ENCODE data around the gene IGFN1.
A peak's percentile ranks its signal among the peaks of the same experiment; 100 is the strongest.
"Not testable (repeated sequence)": the region's sequence is repeated elsewhere in the genome, so short reads cannot be mapped to it uniquely, and the experiment has no call there.

IGFN1 gene

GRCh38 chr1:201241736-201242135, 51.1 kb downstream of the IGFN1 start:
- DNase-seq (ENCODE audit: low spot score), result no peak

- DNase-seq (ENCODE audit: low spot score), result no peak
Measured at GRCh38 chr1:201245082-201245481, 54.5 kb downstream of the IGFN1 start.

GRCh38 chr1:201248721-201249559, 58.3 kb downstream of the IGFN1 start:
- no peak for DNase-seq (ENCODE audit: low spot score)

GRCh38 chr1:201250326-201251011, 59.8 kb downstream of the IGFN1 start:
- DNase-seq (ENCODE audit: low spot score), result no peak

GRCh38 chr1:201251411-201251810, 60.8 kb downstream of the IGFN1 start:
- no peak for DNase-seq (ENCODE audit: low spot score)

- DNase-seq (ENCODE audit: low spot score), result no peak
Measured at GRCh38 chr1:201251851-201252430, 61.3 kb downstream of the IGFN1 start.

GRCh38 chr1:201252944-201253371, 62.3 kb downstream of the IGFN1 start:
- no peak for DNase-seq (ENCODE audit: low spot score)

GRCh38 chr1:201253411-201253810, 62.8 kb downstream of the IGFN1 start:
- DNase-seq (ENCODE audit: low spot score), result no peak

- DNase-seq (ENCODE audit: low spot score), result no peak
Measured at GRCh38 chr1:201253906-201254624, 63.4 kb downstream of the IGFN1 start.

- DNase-seq (ENCODE audit: low spot score), result peak; percentile 56
Measured at GRCh38 chr1:201254625-201255478, 64.2 kb downstream of the IGFN1 start.

GRCh38 chr1:201255479-201256362, 65.1 kb downstream of the IGFN1 start:
- no peak for DNase-seq (ENCODE audit: low spot score)

GRCh38 chr1:201258132-201258531, 67.5 kb downstream of the IGFN1 start:
- DNase-seq (ENCODE audit: low spot score), result not testable (repeated sequence)

GRCh38 chr1:201258763-201259230, 68.2 kb downstream of the IGFN1 start:
- DNase-seq (ENCODE audit: low spot score), result no peak

- DNase-seq (ENCODE audit: low spot score), result no peak
Measured at GRCh38 chr1:201259476-201260235, 69.0 kb downstream of the IGFN1 start.

GRCh38 chr1:201260236-201260590, 69.6 kb downstream of the IGFN1 start:
- DNase-seq (ENCODE audit: low spot score), result no peak

- no peak for DNase-seq (ENCODE audit: low spot score)
Measured at GRCh38 chr1:201260648-201261311, 70.2 kb downstream of the IGFN1 start.

- no peak for DNase-seq (ENCODE audit: low spot score)
Measured at GRCh38 chr1:201261771-201262547, 71.3 kb downstream of the IGFN1 start.

Measured in SK-N-DZ (cell line).